ENCODE data around the gene CYP1A1.

Gene CYP1A1, protein sequence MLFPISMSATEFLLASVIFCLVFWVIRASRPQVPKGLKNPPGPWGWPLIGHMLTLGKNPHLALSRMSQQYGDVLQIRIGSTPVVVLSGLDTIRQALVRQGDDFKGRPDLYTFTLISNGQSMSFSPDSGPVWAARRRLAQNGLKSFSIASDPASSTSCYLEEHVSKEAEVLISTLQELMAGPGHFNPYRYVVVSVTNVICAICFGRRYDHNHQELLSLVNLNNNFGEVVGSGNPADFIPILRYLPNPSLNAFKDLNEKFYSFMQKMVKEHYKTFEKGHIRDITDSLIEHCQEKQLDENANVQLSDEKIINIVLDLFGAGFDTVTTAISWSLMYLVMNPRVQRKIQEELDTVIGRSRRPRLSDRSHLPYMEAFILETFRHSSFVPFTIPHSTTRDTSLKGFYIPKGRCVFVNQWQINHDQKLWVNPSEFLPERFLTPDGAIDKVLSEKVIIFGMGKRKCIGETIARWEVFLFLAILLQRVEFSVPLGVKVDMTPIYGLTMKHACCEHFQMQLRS

DNA sequence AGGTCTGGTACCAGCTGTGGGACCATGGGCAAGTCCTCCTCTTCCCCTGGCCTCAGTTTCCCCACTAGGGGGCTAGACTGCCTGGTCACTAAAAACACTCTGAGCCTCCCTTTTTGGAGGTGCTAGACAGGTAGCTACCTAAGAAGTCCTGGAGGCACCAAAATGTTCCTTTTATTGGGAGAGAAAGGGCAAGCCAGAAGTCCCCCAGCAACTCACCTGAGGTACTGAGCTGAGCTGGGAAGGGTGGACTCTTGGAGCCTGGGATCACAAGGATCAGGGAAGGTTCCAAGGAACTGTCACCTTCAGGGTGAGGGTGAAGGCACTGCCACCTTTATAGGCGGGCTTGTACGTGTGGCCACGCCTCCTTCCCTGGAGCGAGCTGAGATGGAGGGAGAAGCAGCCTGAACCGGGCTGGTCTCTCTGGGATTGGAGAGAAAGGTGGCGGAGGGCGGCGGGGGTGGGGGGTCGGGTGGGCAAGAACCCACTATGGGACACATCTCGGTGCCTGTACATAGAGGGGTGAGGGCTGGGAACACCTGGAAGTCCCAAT, at the start of gene CYP1A1:
Gene CYP1A1 (minus strand): TSS at position 304 of the 550 bp plus-strand sequence. CDS start 2,431 bp downstream, outside the sequence.
- DNase-seq (ENCODE audit: low read depth in 2 of 2), result no peak

DNA sequence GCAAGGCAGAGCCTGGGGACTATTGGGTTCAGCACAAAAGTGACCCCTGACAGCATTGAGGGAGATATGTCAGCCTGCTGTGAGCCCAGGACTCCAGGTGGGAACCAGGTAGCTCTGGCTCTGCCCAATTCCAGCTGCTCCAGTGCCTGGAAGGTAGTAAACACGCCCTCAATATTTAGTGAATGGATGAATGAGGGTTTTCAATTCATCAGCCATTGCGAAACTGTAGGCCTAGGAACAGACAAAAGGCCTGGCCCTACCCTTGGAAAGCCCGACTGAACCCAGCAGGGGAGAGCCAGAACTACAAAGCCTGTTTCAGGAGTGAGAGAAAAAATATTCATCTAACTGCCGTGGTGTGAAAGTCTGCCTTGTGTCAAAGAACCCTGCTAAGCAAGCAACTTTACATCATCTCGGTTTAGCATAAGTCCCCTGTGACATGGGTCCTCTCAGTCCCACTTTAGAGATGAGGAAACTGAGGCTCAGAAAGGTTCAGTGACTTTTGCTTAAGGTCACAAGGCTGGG, 48.5 kb upstream of the CYP1A1 start:
- no peak for DNase-seq (ENCODE audit: low read depth in 2 of 2)

DNA sequence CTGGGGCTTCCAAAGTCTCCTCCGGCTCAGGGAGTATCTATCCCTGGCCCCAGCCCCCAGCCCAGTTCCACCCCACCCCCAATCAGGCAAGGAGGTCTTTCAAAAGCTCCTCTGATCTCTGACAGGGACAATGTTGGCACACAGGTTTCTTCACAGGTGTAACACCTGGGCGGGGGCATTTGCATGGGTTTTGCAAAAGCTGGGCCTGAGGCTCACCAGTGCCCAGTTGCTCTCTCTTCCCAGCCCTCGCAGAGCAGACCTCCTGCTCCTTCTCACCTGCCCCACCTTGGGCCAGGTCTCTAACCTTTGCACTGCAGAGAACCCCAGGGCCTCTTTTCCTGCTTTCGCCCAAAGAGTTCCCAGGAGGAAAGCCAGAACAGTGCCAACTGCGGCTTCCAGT, 48.0 kb upstream of the CYP1A1 start:
- DNase-seq (ENCODE audit: low read depth in 2 of 2), result no peak

DNA sequence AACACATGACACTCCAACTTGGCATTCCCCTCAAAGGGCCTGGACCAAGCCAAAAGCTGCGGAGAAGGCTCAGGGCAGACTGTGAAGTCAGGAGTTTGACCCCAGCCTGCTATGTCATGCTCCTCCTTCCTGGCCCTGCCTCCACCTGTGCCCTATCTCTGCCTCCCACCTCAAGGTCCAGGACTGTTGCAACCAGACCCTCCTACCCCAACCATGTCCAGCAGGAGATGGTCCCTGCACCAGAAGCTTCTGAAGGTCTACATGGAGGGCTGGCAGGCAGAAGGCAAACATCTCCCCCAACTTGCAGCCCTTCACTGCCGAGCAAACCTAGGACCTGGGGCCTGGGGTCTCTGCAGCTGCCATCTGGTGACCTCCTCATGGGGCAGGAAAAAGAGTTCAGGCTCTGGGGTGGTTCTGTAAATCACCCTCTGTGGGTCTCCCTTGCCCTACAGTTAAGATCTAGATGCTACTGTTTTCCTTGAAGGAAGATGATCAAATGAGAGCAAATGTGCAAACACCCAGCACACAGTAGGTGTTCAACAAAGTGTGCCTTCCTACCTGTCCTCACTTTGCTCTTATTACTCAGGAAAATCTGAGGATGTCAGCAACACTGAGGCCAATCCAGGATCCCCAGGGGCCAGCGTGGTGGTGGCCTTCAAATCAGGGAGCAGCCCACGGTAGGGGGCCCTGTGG, 45.0 kb upstream of the CYP1A1 start:
- no peak for DNase-seq (ENCODE audit: low read depth in 2 of 2)

DNA sequence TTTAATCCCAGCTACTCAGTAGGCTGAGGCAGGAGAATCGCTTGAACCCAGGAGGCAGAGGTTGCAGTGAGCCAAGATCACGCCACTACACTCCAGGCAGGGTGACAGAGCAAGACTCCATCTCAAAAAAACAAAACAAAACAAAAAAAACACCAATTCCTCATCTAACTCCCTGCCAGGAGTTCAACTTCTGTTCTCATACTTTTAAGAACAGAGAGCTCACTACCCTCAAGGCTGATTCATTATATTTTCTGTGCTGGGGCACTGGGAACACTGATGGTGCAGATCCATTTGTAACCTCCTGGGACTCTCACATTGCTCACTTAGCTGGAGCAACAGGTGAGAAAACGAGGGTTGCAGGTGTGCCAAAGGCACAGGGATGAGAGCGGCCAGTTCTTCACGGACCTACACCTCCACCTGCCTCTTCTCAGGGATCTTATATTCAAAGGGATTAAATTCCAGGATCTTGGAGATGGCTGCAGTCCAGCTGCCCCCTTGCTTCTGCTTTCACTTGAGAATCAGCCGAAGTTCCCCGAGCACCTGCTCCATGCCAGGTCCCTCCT, 44.2 kb upstream of the CYP1A1 start:
- no peak for DNase-seq (ENCODE audit: low read depth in 2 of 2)

DNA sequence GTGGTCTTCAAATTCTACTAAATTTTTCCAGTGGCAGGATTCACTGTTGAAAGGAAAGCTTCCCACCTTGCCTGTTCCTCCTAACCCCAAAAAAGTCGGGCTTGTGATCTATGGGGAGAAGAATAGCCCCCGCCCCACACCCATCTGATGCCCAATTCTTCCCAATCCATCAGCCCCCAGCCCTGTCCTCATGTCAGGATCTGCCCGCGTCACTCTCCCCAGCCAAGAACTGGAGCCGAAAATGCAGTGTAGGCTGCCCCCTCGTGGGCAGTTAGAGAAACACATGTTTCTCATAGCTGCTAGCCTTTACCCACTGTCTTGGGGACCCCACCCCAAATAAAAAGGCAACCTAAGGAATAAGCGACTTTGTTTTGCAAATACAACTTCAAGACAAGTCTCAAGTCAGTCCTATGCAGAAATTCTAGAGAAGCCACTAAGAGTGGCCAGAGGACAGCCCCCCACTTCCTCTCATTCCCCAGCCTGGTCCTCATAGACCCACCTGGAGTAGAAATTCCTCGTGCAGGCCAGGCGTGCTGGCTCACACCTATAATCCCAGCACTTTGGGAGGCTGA, 43.5 kb upstream of the CYP1A1 start:
- DNase-seq (ENCODE audit: low read depth in 2 of 2), result no peak

DNA sequence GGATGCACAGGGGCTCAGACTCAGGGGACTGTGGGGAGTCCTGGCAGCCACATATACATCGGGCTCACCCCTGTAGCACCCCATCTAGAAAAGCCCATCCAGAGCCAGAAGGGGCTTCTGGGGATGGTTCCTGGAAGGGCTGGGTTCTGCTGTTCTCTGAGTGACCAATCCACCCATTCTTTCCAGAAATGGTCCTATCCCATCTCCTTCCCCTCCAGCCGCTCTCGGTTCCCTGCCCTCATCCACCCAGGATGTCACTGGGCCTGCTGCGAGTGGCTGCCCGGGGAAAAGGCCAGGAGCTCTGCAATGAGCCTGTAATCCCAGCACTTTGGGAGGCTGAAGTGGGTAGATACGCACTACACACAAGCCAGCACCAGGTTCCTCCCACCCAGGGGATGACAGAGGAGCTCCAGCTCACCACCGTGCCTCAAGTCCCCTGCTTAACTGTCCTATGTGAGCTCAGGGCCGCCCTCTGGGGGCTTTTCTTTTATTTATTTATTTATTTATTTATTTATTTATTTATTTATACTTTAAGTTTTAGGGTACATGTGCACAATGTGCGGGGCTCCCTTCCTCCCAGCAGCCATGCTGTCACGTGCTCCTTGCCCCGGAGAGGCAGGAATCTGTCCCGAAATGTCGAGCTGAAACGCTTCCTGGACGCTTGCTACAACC, 42.9 kb upstream of the CYP1A1 start:
- DNase-seq (ENCODE audit: low read depth in 2 of 2), result no peak

DNA sequence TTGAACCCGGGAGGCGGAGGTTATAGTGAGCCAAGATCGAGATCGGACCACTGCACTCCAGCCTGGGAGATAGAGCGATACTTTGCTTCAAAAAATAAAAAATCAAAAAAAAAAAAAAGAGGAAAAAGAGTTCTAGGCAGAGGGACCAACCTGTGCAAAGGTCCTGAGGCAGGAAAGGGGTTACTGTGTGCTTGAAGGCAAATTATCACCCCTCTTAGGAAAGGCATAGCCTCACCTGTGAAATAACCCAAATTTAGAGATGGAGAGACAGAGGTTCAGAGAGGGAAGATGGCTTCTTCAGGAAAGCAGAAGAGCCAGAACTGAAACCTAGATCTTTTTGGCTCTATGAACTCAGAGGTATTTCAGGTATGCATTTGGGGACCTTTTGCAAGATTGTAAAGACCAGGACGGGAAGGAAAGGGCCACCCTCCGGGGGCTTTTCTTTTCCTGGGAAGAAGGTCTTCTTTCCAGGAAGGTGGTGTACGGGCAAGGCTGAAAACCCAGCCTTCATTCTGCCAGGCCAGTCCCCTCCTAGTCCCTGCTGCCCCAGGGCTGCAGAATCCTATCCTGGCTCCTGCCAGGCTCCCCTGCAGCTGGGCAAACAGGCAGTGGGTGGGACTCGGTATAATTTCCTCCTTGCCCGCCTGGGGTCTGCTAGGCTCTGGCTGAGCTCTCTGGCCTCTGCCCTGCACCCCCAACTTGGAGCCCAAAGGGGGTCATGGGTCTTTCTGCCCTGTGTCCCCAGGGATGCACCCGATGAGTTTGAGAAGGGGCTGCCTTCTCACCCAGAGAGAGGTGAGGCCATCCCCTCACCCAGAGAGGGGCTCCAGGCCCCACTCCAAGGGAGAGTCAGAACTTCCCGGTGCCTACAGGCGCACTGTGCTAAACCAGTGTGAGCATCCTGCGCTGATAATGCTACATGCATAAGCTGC, 42.1 kb upstream of the CYP1A1 start:
- no peak for DNase-seq (ENCODE audit: low read depth in 2 of 2)

DNA sequence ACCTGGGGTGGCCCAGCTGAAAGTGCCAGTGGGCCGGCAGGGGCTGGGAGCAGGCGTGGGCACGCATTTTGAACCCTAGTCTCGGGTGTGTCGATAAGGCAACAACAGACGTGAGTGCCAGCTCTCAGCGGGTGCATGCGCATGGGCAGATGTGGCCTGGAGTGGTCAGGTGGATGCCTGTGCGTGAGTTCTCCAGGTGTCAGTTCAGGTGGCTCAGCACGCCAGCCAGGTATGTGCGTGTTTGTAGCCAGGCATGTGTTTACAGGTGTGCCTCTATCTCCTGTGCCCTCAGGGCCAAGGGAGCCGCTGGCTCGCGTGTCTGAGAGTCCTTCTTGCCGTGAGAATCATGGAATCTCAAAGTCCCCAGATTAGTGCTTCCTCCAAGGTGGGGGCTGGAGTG, 38.1 kb upstream of the CYP1A1 start:
- DNase-seq (ENCODE audit: low read depth in 2 of 2), result no peak

DNA sequence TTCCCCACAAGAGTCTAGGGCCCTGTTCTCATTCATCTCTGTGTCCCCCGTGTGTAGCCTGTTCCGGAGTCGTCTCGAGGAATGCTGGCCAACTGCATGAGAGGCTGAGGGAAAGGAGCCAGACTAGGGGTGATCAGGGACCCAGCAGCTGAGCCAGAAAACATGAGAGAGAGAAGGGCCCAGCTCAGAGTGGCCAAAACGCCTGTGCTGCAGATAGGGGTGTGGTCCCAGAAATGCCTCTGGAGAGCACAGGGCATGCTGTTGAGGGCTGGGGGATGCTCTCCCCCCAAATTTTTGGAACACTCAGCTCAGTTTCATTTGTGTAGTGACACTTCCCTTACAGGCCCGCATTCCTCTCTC, 37.4 kb upstream of the CYP1A1 start:
- DNase-seq (ENCODE audit: low read depth in 2 of 2), result no peak

DNA sequence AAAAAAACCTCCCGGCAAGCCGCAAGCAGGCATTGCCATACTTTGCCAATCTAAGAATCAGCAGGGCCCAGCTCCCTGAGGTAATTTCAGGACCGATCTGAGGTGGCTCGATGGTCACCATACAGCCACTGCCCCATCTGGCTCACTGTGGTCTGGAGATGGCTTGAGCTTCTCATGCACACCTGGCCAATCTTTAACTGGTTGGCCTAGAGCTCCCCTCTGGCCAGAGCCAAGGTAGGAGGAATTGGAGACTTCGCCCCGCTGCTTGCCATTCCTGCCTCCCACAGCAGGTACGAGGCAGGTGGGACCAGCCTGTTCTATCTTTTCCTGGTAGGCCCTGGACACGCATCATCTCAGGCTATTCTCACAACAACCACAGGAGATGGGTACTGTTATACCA, 33.4 kb upstream of the CYP1A1 start:
- DNase-seq (ENCODE audit: low read depth in 2 of 2), result no peak

DNA sequence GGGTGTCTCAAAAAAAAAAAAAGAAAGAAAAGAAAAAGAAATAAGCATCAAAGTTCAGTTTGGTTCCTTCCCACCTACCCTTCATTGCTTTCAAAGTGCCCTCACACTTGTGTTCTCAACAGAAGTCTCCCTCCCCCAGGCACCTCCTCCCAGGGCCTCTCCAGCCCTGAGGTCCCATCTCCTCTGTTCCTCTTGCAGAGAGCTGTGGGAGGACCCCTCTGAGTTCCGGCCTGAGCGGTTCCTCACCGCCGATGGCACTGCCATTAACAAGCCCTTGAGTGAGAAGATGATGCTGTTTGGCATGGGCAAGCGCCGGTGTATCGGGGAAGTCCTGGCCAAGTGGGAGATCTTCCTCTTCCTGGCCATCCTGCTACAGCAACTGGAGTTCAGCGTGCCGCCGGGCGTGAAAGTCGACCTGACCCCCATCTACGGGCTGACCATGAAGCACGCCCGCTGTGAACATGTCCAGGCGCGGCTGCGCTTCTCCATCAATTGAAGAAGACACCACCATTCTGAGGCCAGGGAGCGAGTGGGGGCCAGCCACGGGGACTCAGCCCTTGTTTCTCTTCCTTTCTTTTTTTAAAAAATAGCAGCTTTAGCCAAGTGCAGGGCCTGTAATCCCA, 29.4 kb upstream of the CYP1A1 start:
- no peak for DNase-seq (ENCODE audit: low read depth in 2 of 2)

DNA sequence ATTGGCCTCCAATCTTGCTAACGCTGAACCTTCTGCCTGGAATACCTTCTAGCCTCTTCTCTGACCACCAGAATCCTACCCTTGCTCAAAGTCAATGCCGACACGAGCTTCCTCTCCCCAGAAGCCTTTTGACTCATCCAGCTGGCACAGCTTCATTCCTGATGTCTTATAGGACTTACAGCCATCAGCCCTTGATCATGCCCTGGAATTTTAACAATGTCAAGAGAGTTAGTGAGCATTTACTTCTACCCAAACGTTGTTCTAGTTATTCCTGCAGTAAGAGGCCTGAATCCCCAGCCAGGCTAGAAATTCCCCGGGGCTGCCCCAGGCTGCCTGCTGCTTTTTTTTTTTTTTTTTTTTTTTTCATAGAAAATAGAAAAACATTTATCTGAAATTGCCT, 27.2 kb upstream of the CYP1A1 start:
- DNase-seq (ENCODE audit: low read depth in 2 of 2), result no peak

DNA sequence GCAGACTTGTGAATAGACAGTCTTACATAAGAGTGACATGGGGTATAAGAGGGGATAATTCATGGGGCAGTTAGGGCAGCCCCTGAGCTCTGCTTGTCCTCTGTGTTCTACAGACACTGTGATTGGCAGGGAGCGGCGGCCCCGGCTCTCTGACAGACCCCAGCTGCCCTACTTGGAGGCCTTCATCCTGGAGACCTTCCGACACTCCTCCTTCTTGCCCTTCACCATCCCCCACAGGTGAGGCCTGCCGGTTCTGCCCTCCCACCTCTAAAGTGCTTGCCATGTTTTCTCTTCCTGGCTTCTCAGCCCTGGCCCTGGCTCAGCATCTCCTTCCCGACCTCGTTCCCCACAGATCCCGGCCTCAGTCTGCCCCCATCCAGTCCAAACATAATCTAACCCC, 26.7 kb upstream of the CYP1A1 start:
- no peak for DNase-seq (ENCODE audit: low read depth in 2 of 2)

DNA sequence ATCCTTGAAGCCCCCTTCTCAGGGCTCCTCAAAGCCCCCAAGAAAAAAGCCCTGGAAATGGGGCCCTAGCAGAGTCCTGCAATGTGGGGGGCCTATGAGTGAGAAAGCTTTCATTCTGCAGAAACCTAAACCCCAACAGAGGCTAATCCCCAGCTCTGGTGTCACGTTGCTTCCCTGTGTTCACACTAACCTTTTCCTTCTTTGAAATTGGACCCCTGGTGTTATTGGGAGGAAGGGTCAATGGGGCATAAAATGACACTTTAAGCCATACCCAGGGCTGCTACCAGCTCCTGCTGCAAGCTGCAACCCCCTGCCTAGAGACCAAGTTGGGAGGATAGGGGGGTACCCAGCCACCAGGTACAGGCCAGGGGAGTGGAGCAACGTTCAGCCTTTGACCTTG, 25.4 kb upstream of the CYP1A1 start:
- no peak for DNase-seq (ENCODE audit: low read depth in 2 of 2)

DNA sequence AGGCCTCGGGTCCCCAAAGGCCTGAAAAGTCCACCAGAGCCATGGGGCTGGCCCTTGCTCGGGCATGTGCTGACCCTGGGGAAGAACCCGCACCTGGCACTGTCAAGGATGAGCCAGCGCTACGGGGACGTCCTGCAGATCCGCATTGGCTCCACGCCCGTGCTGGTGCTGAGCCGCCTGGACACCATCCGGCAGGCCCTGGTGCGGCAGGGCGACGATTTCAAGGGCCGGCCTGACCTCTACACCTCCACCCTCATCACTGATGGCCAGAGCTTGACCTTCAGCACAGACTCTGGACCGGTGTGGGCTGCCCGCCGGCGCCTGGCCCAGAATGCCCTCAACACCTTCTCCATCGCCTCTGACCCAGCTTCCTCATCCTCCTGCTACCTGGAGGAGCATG, 24.5 kb upstream of the CYP1A1 start:
- no peak for DNase-seq (ENCODE audit: low read depth in 2 of 2)

DNA sequence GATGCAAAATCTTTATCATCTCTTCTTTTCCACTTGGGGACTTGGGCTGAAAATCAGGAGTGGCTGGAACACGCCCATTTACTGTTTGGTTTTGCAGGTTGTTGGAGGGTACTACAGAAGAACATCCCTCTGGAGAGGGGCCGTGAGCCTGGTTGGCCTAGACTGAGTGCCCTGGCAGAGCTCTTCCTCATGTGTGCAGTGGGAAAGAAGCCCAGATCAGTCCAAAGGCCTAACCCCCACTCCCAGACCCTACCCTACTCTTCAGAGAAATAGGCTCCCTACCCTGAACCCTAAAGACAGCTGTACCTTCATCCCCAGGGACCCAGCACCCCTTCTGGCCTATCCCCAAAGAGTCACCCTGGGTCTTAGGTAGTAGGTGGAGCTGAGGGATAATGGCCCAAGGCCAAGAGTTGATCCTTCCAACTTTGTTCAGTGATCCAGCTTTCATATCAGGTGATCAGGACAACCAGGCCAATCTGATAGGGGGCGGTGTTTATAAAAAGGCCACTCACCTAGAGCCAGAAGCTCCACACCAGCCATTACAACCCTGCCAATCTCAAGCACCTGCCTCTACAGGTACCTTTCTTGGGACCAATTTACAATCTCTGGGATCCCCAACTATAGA, 23.1 kb upstream of the CYP1A1 start, which contains the start of gene CYP1A2:
Gene CYP1A2 (plus strand): TSS at position 524 of the 625 bp plus-strand sequence. CDS start 894 bp downstream, outside the sequence.
- DNase-seq (ENCODE audit: low read depth in 2 of 2), result no peak

DNA sequence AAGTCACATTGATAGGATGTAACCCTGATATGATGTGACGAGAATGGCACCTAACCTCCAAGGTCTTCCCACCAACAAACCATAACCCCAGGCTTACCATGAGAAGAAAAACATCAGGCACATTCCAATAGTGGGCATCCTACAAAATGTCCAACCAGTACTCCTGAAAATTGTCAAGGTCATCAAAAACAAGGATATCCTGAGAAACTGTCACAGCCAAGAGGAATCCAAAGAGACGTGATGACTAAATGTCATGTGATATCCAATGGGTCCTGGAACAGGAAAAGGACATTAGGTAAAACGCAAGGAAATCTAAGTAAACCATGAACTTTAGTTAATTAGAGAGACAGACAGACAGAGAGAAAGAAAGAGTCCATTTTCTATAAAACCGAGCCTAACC, 21.1 kb upstream of the CYP1A1 start:
- no peak for DNase-seq (ENCODE audit: low read depth in 2 of 2)

DNA sequence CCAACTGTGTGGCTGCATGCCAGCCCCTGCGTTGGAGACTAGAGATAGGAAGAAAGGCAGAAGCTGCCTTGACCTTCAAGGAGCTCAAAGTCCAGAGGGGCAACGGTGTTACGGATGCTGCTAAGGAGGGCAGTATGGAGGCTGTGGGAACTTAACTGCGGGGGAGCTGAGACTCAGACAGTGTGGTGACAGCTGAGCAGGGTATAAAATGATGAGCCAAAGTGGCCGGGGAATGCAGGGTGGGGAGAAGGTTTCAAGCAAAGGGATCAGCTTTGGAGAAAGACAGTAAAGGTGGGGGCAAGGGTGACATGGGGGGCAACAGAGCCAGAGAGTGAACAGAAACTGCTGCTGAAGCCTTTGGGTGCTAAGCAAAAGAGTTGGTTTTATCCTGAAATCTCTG, 17.1 kb upstream of the CYP1A1 start:
- DNase-seq (ENCODE audit: low read depth in 2 of 2), result no peak

Measured in fibroblast of skin of left biceps (primary cell).